ENCODE results near the gene ALS2.

- TF ChIP-seq CTCF (IDR thresholded peaks at IDR 0.05) (no peak), POLR2A (IDR thresholded peaks at IDR 0.05) (no peak)
These were observed 71.7 kb downstream of the ALS2 start for GRCh38 chr2:201709049-201709448.

All from body of pancreas (tissue), 4 donors.